Choroid plexus epithelial cell (primary cell): ENCODE results near the gene KCNC3.

Experiments used
- DNase-seq: peaks from one replicate; pipeline ENCODE4 v3.0.0-alpha.2; 2010; ENCODE audit warnings: low read depth
- H3K4me3 ChIP-seq: 2 replicates; pipeline ENCODE4 v1.5.1; 2011; ENCODE audit warnings: low read depth, mild to moderate bottlenecking, control low read depth, low read length, moderate library complexity
- CTCF ChIP-seq: conservative IDR thresholded peaks from 2 replicates; pipeline ENCODE4 v1.5.1; 2011; ENCODE audit warnings: low read depth, mild to moderate bottlenecking, control low read depth, inconsistent platforms, low read length, moderate library complexity

The KCNC3 gene

GRCh38 chr19:50324331-50324730 is 4.8 kb downstream of the KCNC3 start:
- DNase-seq: no peak
- TF ChIP-seq CTCF: no peak
- H3K4me3 ChIP-seq: no peak overlapping the region

GRCh38 chr19:50323782-50324133 is 5.4 kb downstream of the KCNC3 start:
- no peak overlapping the region for H3K4me3 ChIP-seq
- DNase-seq: no peak
- no peak for TF ChIP-seq CTCF

- DNase-seq: no peak
- no peak for TF ChIP-seq CTCF
- no peak overlapping the region for H3K4me3 ChIP-seq
Observed at GRCh38 chr19:50322931-50323781, 6.0 kb downstream of the KCNC3 start.

GRCh38 chr19:50322234-50322633 is 6.9 kb downstream of the KCNC3 start:
- no peak for DNase-seq
- no peak overlapping the region for H3K4me3 ChIP-seq
- TF ChIP-seq CTCF: no peak

GRCh38 chr19:50321831-50322230 is 7.3 kb downstream of the KCNC3 start:
- TF ChIP-seq CTCF: no peak

GRCh38 chr19:50320596-50320995 is 8.6 kb downstream of the KCNC3 start:
- no peak for TF ChIP-seq CTCF
- no peak overlapping the region for H3K4me3 ChIP-seq
- no peak for DNase-seq

More at GRCh38 chr19:50321831-50322230, 7.3 kb downstream of the KCNC3 start:
- no peak for DNase-seq
- no peak overlapping the region for H3K4me3 ChIP-seq

GRCh38 chr19:50320051-50320450 is 9.1 kb downstream of the KCNC3 start:
- DNase-seq: no peak
- no peak overlapping the region for H3K4me3 ChIP-seq
- TF ChIP-seq CTCF: no peak
